GM23248 (cell line): ENCODE measurements around the gene DHX32. TPM values are rescaled to one million over a fixed set of nuclear protein-coding genes. Genes with fewer than 3 reads are reported as not detected.

Experiments used
- DNase-seq: peaks from one replicate; pipeline ENCODE4 v3.0.0-alpha.2; 2015
- H2AFZ ChIP-seq: fragments of 200-600 bp; sonication (generic); 2 replicates; pipeline ENCODE4 v1.6.1; 2016; ENCODE audit warnings: antibody characterized with exemption
- H3F3A ChIP-seq: fragments of 200-600 bp; sonication (generic); 2 replicates; pipeline ENCODE4 v1.6.1; 2016; ENCODE audit warnings: mild to moderate bottlenecking, antibody characterized with exemption, mixed run types; ENCODE audit not compliant: insufficient read depth
- H3K27ac ChIP-seq: fragments of 200-600 bp; sonication (generic); 2 replicates; pipeline ENCODE4 v1.5.1; 2016; ENCODE audit warnings: mild to moderate bottlenecking
- H3K27me3 ChIP-seq: fragments of 200-600 bp; sonication (generic); replicated peaks from 2 replicates; pipeline ENCODE4 v1.6.1; 2016; ENCODE audit warnings: mild to moderate bottlenecking; ENCODE audit not compliant: insufficient read depth
- H3K36me3 ChIP-seq: fragments of 200-600 bp; sonication (generic); 2 replicates; pipeline ENCODE4 v1.6.1; 2016; ENCODE audit warnings: low read depth, mild to moderate bottlenecking
- H3K4me1 ChIP-seq: fragments of 200-600 bp; sonication (generic); 2 replicates; pipeline ENCODE4 v1.6.1; 2016; ENCODE audit warnings: mild to moderate bottlenecking; ENCODE audit not compliant: insufficient read depth
- H3K4me2 ChIP-seq: fragments of 200-600 bp; sonication (generic); one replicate; pipeline ENCODE4 v1.6.1; 2016; ENCODE audit warnings: mild to moderate bottlenecking; ENCODE audit not compliant: unreplicated experiment
- H3K4me3 ChIP-seq: fragments of 200-600 bp; sonication (generic); 2 replicates; pipeline ENCODE4 v1.5.1; 2016; ENCODE audit warnings: mild to moderate bottlenecking
- H3K79me2 ChIP-seq: fragments of 200-600 bp; sonication (generic); 2 replicates; pipeline ENCODE4 v1.6.1; 2016; ENCODE audit warnings: mild to moderate bottlenecking; ENCODE audit not compliant: insufficient read depth
- H3K9ac ChIP-seq: fragments of 200-600 bp; sonication (generic); 2 replicates; pipeline ENCODE4 v1.6.1; 2016; ENCODE audit warnings: mild to moderate bottlenecking
- H3K9me2 ChIP-seq: fragments of 200-600 bp; sonication (generic); 2 replicates; pipeline ENCODE4 v1.6.1; 2016; ENCODE audit warnings: mixed run types, mild to moderate bottlenecking, moderate library complexity; ENCODE audit not compliant: insufficient read depth
- H3K9me3 ChIP-seq: fragments of 200-600 bp; sonication (generic); one replicate; pipeline ENCODE4 v1.6.1; 2017; ENCODE audit warnings: low read depth
- H4K20me1 ChIP-seq: fragments of 200-600 bp; sonication (generic); 2 replicates; pipeline ENCODE4 v1.6.0; 2016; ENCODE audit not compliant: insufficient read depth
- EZH2 ChIP-seq: fragments of 200-600 bp; sonication (generic); IDR thresholded peaks from 2 replicates; pipeline ENCODE4 v1.6.1; 2018; ENCODE audit warnings: antibody characterized with exemption, mild to moderate bottlenecking; ENCODE audit not compliant: insufficient read depth, poor library complexity, severe bottlenecking
- EZH2phosphoT487 ChIP-seq: fragments of 200-600 bp; sonication (generic); IDR thresholded peaks from 2 replicates; pipeline ENCODE4 v1.6.1; 2018; ENCODE audit warnings: antibody characterized with exemption, moderate library complexity, mild to moderate bottlenecking, low read depth; ENCODE audit not compliant: insufficient read depth
- WGBS, 2 experiments: methylation state at CpG; one replicate each; pipeline ENCODE4 v1.1.6; 2015 to 2017; ENCODE audit warnings: low lambda C conversion rate in 2 of 2, low coverage in 1 of 2; ENCODE audit errors: missing lambda C conversion rate in 2 of 2; 5-methylcytosine and 5-hydroxymethylcytosine counted together
- in situ Hi-C: fragments of 300-500 bp; cut with MboI; formaldehyde crosslinking; loops from 2 replicates; pipeline ENCODE4 v1.15.0; 2020
- polyA plus RNA-seq: library from polyadenylated mRNA; unstranded; fragments of >200 nt; fragmentation: Nextera tagmentation; extraction: Ambion mirVana; gene quantifications from 2 replicates; pipeline ENCODE4 v1.2.1, GENCODE V29; 2016
- total RNA-seq: library from RNA; depleted of rRNA; stranded (reverse); fragments of >200 nt; shearing (Covaris generic); gene quantifications from 2 replicates; pipeline ENCODE4 v1.2.3, GENCODE V29; 2014

Gene DHX32
- total and polyA plus RNA-seq, 2 experiments from 2014 or later = 34.4 to 49.6 TPM

DNA sequence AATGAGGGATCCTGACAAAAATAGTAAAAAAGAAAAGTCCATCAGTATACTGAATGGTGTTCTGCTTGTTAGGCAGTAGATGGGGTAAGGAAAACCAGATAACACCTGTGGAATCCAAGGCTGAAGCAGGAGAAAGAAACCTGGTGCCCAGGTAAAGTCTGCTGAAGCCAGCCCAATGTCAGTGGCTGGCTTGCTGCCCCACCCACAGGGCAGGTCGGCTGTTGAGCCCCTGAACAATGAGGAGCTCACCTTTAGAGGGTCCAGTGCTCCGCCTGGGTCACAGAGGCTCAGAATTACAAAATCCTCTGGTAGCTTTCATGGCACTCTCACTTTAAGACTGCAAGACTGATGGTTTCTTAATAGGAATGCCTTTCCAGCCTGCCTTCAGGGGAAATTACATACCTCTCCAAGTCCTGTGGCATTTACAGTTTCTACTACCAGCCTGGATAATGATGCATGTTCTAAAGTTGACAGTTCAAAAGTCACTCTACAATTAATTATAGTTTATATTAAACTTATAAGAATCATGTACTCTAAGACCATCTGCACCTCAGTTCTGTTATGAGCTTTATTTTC, 23.8 kb downstream of the DHX32 start:
- peak; percentile 3 for DNase-seq
- Histone ChIP-seq H3K4me3 (no peak overlapping the region), H4K20me1 (no peaks in the 10 kb centered on the region), H2AFZ (no peak overlapping the region), H3K9me2 (no peaks in the 10 kb centered on the region), H3K9me3 (no peaks in the 10 kb centered on the region), H3K27ac (no peak overlapping the region), H3F3A (no peaks in the 10 kb centered on the region), H3K4me2 (no peak overlapping the region), H3K27me3 (no peaks in the 10 kb centered on the region), H3K36me3 (peaks cover 20% of the 10 kb centered on the region), H3K9ac (no peak overlapping the region), H3K79me2 (no peaks in the 10 kb centered on the region), H3K4me1 (no peaks in the 10 kb centered on the region)
- 50 to 57% methylated on average over 2 of the region's 2 CpGs for WGBS, 2 experiments
- no peak for TF ChIP-seq EZH2
- TF ChIP-seq EZH2phosphoT487 = no peak
- in situ Hi-C loops = no loop called here

DNA sequence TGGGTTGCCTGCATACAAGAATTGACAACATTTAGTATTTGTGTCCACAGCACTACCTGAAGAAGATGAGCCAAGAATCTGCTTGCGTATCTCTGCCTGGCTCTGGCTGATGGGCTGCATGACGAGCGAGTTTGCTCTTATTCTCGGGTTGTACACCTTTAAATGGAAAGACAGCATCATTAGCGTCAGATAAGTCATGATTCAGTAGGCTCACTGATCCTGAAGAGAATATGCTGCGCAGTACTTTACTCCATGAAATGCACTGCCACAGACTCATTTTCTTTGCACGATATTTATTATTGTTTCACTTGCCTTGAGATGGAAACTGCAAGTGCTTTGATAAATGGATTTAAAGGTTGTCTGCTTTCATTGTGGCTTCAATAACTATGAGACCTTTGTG, 28.6 kb downstream of the DHX32 start:
- DNase-seq = no peak
- Histone ChIP-seq H3K79me2 (no peaks in the 10 kb centered on the region), H3K36me3 (peaks cover 20% of the 10 kb centered on the region; the same call in 1 of the 2 replicates), H4K20me1 (no peaks in the 10 kb centered on the region), H3K4me2 (no peak overlapping the region), H3K4me3 (no peak overlapping the region), H3K27ac (no peak overlapping the region), H3K9me2 (no peaks in the 10 kb centered on the region), H3K9me3 (no peaks in the 10 kb centered on the region), H3K9ac (no peak overlapping the region), H2AFZ (no peak overlapping the region), H3K4me1 (no peaks in the 10 kb centered on the region), H3K27me3 (no peaks in the 10 kb centered on the region), H3F3A (no peaks in the 10 kb centered on the region)
- TF ChIP-seq EZH2 (no peak), EZH2phosphoT487 (no peak)
- in situ Hi-C loops = no loop called here
- 93 to 94% methylated on average over 7 of the region's 7 CpGs for WGBS, 2 experiments

DNA sequence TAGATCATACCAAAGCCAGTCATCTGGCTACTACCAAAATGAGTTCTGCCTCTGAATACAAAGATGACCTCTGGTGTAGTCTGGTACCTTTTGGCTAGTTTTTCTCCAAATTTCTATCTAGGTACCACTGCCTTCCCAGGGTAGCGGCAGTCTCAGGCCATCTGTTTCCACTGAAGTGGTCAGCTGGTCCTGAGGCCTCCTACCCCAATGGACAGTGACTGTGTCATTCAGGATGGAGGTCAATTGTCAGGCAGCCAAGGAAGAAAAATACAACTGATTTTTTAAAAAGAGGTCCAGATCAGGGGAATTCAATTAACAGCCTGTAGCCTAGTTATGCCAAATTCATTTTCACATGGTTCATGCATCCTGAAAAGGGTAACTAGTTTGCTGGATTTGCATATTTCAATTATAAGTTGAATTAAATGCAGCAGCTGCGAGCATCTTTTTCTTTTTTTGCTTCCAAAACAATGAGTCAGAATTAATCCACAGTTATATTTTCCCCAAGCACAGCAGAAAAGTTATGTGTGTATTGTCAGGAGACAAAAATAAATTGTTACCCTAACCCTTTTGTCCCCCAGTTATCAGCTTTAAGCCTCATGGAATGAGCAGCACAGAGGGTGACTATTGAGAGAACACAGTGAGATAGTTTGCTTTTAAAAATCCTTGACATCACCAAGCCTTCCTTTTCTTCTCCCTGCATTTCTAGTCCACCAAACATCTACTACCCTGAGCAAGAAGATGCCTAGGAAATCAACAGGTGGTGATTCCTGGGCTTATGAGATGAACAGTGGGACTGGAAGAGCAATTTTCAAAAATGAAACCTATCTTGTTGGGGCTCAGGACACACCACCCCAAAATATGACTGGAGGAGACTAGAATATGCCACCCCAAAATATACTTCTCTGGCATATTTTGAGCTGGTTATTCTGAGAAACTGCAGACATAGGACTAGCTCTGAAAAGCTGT, 30.0 kb downstream of the DHX32 start:
- Histone ChIP-seq H3K9me2 (no peaks in the 10 kb centered on the region), H3K4me2 (no peak overlapping the region), H2AFZ (no peak overlapping the region), H3F3A (no peaks in the 10 kb centered on the region), H3K27ac (no peak overlapping the region), H3K27me3 (no peaks in the 10 kb centered on the region), H3K79me2 (no peaks in the 10 kb centered on the region), H3K9me3 (no peaks in the 10 kb centered on the region), H3K36me3 (peaks cover 20% of the 10 kb centered on the region; the same call in 1 of the 2 replicates), H4K20me1 (no peaks in the 10 kb centered on the region), H3K9ac (no peak overlapping the region), H3K4me1 (no peaks in the 10 kb centered on the region), H3K4me3 (no peak overlapping the region)
- TF ChIP-seq EZH2phosphoT487 = no peak
- TF ChIP-seq EZH2 = no peak
- DNase-seq = no peak
- in situ Hi-C loops = no loop called here
- 94 to 100% methylated on average over 2 of the region's 2 CpGs for WGBS, 2 experiments

DNA sequence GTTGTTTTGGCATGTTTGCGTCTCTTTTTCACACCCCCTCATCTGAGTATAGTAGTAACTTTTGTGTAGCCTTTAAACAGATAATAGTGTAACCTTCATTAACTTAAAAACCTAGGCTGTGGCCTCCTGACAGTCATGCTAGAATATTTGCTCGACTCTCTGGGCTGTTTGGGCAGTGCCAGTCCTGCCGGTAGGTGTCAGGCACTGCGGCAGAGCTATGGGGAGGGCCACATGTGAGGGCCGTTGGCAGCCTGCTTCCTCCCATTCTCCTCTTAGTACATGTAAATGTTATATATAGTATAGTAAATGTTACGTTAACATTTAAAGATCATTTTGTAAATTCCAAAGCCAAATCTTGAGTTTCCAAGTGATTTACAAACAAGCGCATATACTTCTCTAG, 31.6 kb downstream of the DHX32 start:
- DNase-seq = no peak
- Histone ChIP-seq H2AFZ (no peak overlapping the region), H3K36me3 (peaks cover 18% of the 10 kb centered on the region; the same call in 1 of the 2 replicates), H3K27me3 (no peaks in the 10 kb centered on the region), H3K4me2 (no peak overlapping the region), H3K9ac (no peak overlapping the region), H3K27ac (no peak overlapping the region), H3K79me2 (no peaks in the 10 kb centered on the region), H3K9me3 (no peaks in the 10 kb centered on the region), H3K4me3 (no peak overlapping the region), H3K9me2 (no peaks in the 10 kb centered on the region), H3K4me1 (no peaks in the 10 kb centered on the region), H3F3A (no peaks in the 10 kb centered on the region), H4K20me1 (no peaks in the 10 kb centered on the region)
- TF ChIP-seq EZH2 = no peak
- no peak for TF ChIP-seq EZH2phosphoT487
- 90 to 94% methylated on average over 7 of the region's 7 CpGs for WGBS, 2 experiments
- in situ Hi-C loops = no loop called here
